Pons (tissue), 1 donor: Measurements from ENCODE around the gene ACTG1.

Source experiments
- DNase-seq: peaks from one replicate; pipeline ENCODE4 v3.0.0-alpha.2; 2016; ENCODE audit warnings: low spot score

The ACTG1 gene

DNA sequence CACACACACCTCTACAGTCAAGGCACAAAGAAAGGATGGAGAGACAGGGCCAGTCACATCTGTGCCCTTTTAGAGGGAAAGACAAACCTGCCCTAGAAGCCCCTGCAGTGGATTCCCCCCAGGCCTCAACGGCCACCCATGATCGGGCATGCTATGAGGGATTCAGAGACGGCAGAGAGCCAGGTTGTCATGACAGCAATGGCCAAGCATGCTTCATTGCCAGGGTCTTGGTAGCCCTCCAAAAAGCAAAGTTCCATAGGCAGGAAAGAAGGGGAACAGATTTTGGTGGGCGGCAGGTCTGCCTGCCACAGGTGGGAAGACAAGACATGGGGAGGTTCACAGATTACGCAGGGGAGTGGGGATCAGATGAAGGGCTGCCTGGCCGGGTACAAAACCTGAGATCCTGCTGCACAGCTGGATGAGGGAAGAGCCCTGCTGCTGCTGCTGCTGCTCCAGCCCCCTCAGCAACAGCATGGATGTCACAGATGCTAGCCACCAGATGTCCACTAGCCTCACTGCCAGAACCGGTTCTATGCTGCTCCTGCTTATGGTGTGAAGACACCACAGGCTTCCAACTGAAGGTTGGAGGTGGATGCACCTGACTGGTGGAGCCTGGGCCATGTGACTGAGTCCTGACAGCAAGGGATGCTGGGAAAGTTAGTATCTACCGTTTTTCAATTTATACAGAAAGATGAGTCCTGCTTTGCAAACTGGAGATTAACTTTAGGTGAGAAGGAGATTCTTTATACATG, 17.8 kb downstream of the ACTG1 start:
- no peak for DNase-seq

DNA sequence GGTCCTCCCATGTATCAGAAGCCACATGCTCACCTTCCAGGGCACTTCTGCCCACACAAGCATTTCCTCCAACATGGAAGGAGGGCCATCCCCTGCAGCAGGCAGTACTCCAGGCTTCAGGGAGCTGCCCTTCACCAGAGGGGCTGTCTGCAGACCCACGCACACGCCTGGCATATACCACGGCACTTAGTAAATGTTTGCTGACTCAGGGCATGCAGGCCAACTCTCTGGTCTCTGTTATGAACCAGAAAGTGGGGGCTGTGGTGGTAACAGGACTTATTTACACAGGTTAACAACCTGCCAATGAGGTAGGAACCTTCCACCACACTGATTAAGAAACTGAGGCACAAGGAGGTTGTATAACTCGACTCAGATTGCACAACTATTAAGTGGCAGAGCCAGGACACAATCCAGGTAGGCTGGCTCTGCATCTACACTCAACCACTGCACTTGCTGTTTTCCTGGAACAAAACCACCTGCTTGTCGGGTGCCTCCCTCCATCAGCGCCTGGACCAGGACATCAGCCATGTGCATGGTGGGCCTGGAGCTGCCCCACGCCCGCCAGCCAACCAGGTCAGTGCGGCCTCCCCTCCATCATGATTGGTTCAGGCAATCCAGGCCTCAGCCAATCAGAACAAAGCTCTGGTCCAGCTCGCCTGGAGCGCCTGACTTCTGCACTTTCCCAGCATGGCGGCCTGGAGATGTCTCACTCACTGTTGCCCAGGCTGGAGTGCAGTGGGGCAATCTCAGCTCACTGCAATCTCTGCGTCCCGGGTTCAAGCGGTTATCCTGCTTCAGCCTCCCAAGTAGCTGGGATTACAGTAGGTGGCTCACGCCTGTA, 19.2 kb downstream of the ACTG1 start:
- DNase-seq: no peak

DNA sequence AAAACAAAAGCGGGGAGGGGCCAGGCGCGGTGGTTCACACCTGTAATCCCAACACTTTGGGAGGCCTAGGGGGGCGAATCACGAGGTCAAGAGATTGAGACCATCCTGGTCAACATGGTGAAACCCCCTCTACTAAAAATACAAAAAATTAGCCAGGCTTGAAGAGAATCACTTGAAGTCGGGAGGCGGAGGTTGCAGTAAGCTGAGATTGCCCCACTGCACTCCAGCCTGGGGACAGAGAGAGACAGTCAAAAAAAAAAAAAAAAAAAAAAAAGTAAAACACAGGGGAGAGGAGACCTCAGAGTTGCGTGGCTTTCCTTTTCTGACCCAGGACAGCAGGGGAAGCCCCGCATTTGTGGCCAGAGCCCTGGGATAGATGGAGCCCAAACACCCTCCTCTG, 19.9 kb downstream of the ACTG1 start:
- DNase-seq: no peak

DNA sequence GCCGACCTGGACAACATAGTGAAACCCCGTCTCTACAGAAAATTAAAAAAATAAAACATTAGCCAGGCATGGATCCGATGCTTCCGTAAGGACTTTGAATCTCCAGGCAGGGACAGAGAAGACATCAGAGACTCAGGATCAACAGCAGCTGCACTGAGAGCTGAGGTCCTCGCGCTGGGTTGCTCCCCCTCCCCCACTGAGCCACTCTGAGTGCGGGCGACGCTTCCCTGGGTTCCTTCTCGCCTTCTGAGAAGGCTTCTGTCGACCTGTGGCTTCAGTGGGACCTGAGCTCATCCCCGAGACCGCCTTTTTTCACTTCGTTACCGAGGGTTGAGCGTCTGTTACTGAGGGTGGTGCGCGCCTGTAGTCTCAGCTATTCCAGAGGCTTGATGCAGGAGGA, 20.4 kb downstream of the ACTG1 start:
- no peak for DNase-seq

DNA sequence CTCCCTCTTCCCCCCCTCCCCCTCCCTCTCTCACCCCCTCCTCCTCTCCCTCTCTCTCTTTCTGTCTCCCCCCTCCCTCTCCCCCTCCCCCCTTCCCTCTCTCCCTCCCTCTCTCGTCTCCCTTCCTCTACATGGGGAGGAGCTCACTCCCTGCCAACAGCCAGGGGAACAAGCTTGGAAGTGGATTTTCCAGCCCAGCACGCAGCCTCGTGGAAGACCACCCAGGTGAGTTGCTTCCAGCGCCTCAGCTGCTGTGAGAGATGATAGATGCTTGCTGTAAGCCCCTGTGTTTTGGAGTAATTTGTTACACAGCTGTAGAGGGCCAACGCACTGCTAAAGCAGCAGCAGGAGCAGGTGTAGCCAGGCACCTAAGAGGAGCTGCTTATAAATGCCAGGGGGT, 20.8 kb downstream of the ACTG1 start:
- DNase-seq: no peak

DNA sequence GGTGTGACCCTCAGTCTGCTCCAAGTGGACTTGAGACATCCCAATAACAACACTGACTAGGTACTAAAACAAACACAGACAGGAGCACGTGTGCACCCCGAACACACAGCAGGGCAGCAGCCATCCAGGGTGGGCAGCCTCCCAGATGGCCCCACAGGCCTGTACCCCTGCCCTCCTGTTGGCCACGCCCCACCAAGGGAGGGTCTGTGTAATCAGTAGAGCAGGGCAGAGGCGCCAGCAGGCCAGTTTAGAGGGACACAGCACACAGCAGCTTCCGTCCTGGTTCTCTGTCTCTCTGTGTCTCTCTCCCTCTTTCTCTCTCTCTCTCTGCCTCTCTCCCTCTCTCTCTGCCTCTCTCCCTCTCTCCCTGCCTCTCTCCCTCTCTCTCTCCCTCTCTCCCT, 21.4 kb downstream of the ACTG1 start:
- DNase-seq: no peak

DNA sequence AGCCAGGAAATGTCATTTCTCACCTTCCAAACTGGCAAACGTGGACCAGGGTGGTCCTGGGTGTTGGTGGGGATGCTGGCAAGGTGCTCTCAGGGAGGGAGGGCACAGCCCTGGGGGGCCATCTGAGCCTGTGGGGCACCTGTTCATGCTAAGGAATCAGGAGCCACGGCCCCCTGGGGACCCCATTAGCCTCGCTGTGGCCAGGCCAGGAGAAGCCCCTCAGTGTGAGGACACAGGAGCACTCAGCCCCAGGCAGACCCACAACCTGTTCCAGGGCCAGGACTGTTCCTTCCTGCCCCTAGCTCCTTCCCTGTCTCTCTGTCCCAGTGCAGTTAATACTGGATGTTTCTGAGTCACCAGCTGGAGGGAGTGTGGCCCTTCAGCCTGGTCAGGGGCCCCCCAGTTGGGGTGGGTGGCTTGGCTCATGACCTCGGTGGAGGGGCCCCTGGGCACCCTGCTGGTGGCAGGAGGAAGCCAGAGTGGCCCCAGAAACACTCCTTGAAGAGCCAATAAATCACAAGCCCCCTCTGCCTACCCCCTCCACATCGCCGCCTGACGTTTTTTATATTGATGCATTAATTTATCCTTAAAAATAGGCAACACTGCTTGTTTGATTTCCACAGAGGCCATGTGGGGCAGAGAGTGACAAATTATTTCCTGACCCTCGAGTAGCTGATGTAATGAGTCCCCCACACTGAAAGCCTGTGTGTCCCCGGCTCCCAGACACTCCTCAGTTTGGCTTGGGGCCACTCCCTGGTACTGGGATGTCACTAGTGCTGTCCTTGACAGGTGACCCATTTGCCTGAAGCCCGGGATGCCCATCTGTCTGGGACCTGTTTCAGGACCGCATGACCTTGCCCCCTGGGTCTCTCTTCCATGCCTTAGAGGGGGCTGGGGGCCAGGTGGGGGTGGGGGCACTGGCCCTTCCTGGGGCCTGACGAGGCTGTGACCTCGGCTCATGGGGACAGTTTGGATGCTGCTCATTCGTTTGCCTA, 22.3 kb downstream of the ACTG1 start:
- DNase-seq: no peak

DNA sequence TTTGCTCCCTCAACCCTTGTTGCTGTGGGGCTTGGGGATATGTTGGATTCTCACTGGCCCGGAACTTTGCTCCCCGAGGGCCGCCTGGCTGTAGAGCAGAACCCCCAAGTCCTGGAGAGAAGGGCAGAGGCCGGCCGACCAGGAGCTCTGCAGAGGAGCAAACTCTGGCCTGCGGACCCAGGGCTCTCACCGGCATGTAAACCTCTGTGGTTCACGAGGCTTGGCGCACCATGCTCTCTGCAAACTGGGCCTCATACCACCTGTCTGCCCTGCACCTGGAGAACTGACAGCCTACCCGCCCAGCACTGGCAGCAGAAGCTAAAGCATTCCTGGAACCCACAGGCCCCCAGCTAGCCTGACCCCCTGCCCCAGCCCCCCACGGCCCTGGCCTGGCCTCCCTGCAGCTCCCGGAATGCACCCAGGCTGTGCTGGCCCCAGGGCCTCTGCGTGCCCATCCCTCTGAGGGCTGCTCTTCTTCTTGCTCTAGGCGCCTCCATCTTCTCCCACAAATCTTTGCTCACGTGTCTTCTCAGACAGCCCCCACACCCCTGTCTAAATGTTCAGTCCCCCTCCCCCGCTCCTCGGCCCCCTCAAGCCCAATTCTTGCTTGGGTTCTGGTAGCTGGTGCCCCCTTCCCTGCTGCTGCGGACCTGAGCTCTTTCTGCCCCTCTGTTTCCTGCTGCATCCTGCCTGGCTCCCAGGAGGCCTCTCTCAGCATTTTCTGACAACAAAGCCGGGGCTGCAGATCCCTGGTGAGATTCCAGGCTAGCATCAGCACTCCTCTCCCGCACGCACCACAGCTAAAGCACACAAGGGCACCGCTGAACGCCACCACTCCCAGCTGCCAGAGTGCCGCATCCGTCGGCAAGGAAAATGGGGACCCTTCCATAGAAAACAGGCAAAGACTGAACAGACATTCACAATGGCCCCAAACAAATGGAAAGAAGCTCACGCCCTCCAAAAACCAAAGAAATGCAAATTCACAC, 23.3 kb downstream of the ACTG1 start:
- DNase-seq: no peak

DNA sequence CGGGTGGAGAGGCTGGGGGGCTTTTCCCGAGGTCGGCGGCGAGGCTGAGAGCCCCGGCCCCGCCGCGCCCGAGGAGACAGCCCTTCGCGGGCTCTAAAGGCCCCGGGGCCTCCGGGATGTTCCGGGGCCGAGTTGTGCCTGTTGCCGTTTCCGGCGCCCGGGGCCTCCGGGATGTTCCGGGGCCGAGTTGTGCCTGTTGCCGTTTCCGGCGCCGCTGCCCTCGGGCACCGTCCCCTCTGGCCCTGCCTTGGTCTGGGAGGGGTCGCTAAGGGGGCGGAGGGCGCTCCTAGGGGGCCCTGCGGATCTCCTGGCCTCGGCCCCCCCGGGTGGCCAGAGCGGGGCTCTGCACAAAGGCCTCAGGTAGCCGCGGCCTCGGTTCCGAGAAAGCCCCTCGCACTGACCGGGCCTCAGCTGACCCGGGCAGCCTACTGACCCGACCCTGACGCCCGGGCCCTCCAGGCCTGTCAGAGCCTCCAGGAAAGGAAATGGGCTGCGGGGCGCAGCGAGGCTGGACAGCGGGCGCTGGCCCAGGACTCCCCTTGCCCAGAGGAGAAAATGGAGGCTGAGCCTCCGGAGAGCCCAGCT, 24.2 kb downstream of the ACTG1 start:
- no peak for DNase-seq

DNA sequence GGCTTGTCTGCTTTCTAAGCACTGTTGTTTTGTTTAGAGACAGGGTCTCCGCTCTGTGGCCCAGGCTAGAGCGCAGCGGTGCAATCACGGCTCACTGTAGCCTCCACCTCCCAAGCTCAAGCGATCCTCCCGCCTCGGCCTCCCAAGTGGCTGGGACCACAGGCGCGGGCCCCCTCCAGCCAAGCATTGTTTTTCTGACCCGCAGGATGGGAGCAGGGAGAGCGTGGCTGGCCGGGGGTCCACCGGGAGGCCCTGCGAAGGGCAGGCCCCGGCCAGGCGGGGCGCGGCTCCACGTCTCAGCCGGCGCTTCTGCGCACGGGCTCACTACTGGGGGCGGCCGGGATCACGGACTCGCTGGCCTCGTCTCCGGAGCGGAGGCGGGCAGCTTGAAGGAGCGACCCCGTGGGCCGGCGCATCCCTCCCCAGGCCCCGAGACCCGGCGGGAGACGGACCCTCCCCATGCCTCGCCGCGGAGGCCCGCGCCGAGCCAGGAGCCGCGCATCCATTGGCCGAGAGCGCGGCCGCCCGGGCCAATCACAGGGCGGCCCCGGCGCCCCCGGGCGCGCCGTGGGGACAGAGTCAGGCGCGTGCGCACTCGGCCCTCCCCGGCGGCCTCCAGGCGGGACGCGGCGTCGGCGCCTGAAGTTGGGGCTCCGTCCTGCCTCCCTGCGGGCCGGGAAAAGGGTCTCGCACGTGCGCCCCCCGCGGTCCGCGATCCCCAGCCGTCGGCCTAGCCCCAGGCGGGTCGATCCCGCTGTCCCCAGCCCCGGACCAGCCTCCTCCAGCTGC, 24.9 kb downstream of the ACTG1 start:
- no peak for DNase-seq

DNA sequence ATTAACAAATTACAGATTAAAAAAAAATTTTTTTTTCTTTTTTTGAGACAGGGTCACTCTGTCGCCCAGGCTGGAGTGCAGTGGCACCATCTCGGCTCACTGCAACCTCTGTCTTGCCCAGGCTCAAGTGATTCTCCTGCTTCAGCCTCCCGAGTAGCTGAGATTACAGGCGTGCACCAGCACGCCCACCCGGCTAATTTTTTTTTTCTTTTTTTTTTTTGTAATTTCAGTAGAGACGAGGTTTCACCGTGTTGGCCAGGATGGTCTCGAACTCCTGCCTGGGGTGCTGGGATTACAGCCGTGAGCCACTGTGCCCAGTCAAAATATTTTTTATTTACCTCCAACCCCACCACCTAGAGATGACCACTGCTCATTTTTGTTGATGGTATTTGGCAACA, 25.5 kb downstream of the ACTG1 start:
- DNase-seq: no peak

DNA sequence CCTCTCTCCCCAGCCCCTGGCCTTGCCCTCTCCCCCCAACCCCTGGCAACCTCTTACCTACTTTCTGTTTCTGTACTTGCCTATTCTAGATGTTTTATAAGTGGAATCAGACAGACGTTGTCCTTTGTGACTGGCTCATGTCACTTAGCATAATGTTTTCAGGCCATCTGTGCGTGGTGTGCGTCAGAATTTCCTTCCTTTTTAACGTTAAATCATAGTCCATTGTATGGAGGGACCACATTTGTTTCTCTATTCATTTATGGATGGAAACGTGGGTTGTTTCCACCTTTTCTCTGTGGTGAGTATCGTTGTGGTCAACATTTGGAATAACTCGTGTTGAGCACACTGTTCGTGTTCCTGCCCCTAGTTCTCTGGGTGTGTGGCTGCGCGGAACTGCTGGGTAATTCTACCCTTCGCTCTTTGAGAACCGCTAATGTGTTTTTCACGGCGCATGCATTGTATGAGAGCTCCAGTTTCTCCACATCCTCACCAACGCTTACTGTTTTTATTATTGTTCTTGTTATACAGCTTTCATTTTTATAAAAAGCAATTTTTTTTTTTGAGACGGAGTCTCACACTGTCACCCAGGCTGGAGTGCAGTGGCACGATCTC, 26.3 kb downstream of the ACTG1 start:
- DNase-seq: no peak

DNA sequence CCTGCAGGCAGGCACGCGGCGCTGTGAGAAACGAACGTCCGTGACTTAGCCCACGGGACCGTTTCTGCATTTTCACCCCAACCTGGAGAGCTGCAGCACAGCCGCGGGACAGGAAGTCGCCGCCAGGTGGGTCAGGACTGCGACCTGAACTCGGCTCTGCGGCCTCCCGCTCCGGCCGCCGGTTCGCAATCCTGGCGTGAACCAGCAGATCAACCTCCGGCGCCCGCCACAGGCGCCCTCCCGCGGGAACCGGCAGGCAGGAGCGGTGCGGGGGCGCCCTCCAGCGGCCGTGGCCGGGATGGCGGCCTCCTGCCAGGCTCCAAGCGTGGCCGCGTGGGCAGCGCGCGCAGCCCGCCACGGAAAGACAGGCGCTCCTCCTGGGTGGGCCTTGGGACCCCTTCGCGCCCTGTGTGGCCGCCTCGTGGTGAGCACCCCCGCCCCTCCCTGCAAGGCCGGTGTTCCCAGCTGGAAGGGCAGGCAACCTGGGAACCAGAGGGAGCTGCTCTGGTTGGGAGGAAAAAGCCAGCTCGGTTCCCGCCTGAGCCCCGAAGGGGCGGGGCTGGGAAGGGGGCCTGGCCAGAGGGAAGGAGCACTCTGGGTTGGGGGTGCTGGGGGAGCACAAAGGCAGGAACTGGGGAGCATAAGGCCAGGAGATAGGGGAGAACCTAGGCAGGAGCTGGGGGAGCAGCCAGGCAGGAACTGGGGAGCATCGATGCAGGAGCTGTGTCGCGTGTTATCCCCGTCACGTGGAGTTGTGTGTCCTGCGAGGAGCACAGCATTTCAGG, 28.2 kb downstream of the ACTG1 start:
- peak; percentile 75 for DNase-seq

DNA sequence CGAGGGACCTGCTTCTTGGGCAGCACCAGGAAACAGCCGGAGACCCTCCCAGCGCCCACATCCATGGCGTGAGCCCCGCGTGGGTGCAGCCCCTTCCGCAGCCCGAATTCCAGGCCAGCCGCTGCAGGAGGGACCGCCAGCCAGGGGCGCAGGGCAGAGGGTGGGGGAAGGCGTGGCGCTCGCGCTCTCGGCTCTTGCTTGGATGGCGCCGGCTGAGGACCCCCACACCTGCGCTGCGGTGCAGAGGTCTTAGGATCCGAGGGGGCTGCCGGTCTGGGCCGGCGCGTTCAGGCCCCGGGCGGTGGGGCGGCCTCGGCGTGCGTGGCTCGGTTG, 28.8 kb downstream of the ACTG1 start:
- DNase-seq: no peak

DNA sequence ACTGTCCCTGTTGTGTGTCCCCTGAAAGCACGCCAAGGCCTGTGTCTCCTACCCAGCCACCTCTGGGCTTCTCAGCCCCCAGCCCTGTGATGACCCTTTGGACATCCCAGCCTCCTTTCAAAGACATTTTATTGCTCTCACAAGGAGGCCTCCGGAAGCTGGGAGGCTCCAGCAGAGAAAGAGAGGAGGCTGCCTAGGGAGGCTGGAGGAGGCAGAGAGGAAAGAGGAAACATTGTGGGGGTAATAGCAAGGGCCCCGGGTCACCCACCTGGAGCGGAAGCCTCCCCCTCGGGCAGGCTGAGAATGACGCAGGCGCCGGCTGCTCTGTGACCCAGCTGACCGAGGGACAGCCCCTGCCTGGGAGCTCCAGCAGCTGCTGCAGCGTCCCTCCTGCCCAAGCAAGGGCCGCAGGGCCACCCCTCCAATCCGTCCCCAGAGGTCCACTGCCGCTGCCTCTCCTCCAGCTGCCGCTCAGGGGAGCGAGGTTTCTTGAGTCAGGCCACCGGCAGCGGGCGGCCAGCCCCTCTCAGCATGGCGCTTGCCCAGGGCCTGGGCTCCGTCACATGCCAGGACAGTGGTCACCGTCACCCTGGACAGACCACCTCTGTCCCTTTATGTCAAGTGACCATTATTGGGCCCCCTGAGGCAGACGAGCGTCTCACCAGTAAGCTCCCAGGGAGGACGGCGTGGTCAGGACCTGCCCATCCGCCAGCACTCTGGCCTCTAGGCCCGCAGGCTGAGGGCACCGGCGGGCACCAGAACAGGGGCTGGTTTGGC, 29.3 kb downstream of the ACTG1 start:
- DNase-seq: no peak

DNA sequence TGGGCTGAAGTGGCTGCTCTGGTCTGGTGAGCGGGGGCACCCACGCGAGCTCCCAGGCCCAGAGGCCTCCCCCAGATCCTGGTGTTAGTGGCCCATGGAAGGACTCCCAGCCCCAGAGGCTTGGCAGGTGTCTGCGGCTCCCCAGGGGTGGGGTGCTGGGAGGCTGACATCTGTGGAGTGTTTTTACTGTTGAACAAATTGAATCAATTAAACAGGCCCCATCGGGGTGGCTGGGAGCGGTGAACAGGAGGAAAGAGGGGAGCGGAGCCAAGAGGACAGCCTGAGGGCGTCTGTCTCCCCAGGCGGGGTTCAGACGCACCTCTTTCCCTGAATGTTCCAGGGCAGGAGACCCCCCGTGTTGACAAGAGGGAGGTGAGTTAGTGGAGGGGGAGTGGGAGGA, 29.9 kb downstream of the ACTG1 start:
- DNase-seq: no peak

DNA sequence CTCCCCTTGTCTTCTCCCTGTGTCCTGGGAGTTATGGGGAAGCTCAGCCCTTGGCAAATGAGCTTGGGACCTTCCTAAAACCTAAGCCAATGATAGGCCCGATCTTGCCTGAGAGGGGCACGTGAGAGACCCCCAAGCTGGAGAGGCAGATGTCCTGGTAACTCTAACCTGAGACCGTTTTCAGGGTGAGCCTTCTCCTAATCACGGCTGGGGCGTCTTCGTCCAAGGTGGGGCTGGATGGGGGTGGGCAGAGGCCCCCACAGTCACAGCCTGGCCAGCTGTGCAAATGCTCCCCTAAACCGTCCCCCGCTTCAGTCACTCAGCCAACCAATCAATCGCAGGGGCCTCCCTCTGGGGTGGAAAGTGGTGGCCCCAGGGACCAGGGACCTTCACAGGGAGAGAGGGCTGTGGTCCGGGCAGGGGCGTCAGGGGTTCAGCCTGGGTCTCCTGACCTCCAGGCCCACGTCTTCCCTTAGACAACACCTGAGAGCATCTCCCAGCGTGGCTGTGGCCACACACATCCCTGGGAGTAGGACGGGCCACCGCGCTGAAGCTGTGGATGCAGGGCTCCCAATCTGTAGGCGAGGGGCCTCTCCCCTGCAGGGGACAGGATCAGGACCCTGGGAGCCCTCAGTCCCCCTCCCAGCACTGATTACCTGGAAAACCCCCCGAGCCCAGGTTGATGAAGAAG, 30.6 kb downstream of the ACTG1 start:
- no peak for DNase-seq
